ENCODE measurements around the gene ASB4.

The ASB4 gene

DNA sequence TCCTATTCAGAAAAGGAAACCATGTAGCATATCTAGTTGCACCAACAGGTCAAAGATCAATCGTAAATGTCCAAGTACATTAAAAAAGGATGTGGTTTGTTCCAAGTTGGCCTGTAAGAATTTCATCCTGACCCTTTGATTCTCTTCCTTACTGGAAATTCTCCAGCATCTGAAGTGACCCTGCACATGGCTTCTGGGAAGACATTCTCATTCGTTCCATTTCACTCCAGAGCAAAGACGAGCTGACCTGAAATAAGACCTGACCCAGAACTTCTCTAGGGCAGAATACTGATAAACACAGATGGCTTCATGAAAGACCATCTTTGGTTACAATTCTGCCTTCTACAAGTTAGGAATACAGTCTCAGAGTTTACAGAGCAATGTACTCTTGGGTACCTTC is 39.8 kb downstream of the ASB4 start:
- in situ Hi-C loops (cut with MboI; ENCODE audit: low sequenced_read_pairs): no loop called here

- in situ Hi-C loops (cut with MboI; ENCODE audit: low sequenced_read_pairs): no loop called here
Measured at GRCh38 chr7:95526128-95526738, 40.5 kb downstream of the ASB4 start.

- in situ Hi-C loops (cut with MboI; ENCODE audit: low sequenced_read_pairs): no loop called here
Measured at GRCh38 chr7:95527033-95527775, 41.5 kb downstream of the ASB4 start.

GRCh38 chr7:95527776-95528250 is 42.1 kb downstream of the ASB4 start:
- in situ Hi-C loops (cut with MboI; ENCODE audit: low sequenced_read_pairs): no loop called here

- in situ Hi-C loops (cut with MboI; ENCODE audit: low sequenced_read_pairs): no loop called here
Measured at GRCh38 chr7:95529701-95530100, 44.0 kb downstream of the ASB4 start.

DNA sequence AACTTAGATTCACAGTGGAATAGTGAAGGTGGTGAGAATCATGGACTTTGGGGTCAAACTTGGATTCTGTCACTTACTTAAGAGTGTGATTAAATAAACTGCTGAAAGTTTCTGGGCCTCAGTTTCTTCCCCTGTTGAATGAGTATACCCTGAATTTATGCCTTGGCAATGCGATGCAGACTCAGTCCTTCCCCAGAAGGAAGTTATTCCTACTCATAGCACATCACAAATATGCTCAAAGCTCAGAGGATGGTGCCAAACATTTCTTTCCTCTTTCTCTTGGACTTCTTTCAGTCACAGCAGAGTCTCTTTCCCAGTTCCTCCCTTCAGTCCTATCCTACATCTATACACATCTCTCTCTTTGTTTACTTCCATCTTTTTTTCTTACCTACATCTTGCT is 45.1 kb downstream of the ASB4 start:
- in situ Hi-C loops (cut with MboI; ENCODE audit: low sequenced_read_pairs): no loop called here

- in situ Hi-C loops (cut with MboI; ENCODE audit: low sequenced_read_pairs): no loop called here
Measured at GRCh38 chr7:95531605-95532219, 46.0 kb downstream of the ASB4 start.

DNA sequence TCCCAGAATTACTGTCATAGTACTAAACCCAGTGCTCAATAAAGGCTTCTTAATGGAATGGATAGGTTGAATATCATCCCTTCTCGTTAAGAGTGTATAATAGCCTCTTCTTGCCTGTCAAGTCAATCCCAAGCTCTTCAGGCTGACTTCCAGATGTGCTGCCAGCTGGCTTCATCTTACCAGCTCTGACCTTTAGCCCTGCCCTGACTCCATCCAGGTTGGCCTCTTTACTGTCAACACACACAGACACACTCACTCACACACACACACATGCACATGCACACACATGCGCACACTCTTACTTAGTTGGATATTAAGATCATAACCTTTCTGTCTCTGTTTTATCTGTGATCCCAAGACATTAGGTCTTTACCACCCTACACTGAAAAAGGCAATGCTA is 49.1 kb downstream of the ASB4 start:
- in situ Hi-C loops (cut with MboI; ENCODE audit: low sequenced_read_pairs): no loop called here

GRCh38 chr7:95535662-95536061 is 49.9 kb downstream of the ASB4 start:
- in situ Hi-C loops (cut with MboI; ENCODE audit: low sequenced_read_pairs): no loop called here

DNA sequence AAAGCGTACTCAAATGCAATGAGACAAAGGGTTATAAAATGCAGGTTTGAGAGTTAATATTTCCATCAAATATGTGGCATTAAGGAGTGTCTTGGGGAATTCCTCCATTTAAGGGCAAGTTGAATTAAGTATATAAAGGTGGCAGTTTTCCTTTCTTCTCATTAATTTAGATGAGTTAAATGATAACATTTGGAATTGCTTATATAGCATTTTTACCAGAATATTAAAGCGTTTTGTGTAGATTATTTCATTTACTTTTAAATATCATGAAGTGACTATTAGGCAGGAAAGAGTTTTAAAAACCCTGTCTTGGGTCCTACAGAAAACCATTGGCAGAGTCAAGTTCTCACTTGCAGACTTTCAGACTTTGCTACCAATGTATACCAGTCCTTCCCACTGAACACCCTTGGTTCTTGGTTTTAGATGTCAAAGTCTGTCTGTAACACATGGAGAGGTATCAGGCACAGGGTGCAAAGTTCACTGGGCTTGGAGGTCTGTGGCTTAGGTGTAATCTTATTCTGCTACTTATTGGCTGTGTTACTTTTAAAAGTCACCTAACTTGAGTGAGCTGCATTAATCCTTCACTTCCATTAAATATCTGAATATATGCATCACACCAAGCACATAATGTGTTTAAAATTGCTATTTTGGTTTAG is 51.0 kb downstream of the ASB4 start:
- in situ Hi-C loops (cut with MboI; ENCODE audit: low sequenced_read_pairs): no loop called here

- in situ Hi-C loops (cut with MboI; ENCODE audit: low sequenced_read_pairs): no loop called here
Measured at GRCh38 chr7:95537468-95537867, 51.7 kb downstream of the ASB4 start.

GRCh38 chr7:95539426-95539825 is 53.7 kb downstream of the ASB4 start:
- in situ Hi-C loops (cut with MboI; ENCODE audit: low sequenced_read_pairs): no loop called here

GRCh38 chr7:95540366-95540765 is 54.6 kb downstream of the ASB4 start:
- in situ Hi-C loops (cut with MboI; ENCODE audit: low sequenced_read_pairs): no loop called here

GRCh38 chr7:95543312-95543711 is 57.6 kb downstream of the ASB4 start:
- in situ Hi-C loops (cut with MboI; ENCODE audit: low sequenced_read_pairs): no loop called here

GRCh38 chr7:95544171-95544570 is 58.4 kb downstream of the ASB4 start:
- in situ Hi-C loops (cut with MboI; ENCODE audit: low sequenced_read_pairs): no loop called here

GRCh38 chr7:95545007-95545615 is 59.4 kb downstream of the ASB4 start:
- in situ Hi-C loops (cut with MboI; ENCODE audit: low sequenced_read_pairs): no loop called here

DNA sequence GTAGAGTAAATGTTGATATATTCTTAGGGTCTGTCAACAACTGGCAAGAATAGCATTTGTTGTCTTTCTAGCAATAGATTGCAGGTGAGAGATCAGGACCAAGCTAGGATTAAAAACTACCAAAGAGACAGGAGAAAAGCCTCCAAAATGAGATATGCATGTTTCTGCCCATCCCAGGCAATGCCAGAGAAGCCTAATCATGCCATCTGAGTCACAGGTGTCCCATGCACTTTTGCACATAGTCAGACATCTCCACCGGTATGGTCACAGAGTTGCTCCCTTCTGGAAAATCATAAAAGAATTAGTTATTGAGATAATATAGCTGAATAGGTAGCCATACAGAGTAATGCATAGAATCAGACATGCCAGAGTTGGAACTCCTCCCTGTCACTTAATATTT is 59.9 kb downstream of the ASB4 start:
- in situ Hi-C loops (cut with MboI; ENCODE audit: low sequenced_read_pairs): no loop called here

GRCh38 chr7:95546647-95547046 is 60.9 kb downstream of the ASB4 start:
- in situ Hi-C loops (cut with MboI; ENCODE audit: low sequenced_read_pairs): no loop called here

DNA sequence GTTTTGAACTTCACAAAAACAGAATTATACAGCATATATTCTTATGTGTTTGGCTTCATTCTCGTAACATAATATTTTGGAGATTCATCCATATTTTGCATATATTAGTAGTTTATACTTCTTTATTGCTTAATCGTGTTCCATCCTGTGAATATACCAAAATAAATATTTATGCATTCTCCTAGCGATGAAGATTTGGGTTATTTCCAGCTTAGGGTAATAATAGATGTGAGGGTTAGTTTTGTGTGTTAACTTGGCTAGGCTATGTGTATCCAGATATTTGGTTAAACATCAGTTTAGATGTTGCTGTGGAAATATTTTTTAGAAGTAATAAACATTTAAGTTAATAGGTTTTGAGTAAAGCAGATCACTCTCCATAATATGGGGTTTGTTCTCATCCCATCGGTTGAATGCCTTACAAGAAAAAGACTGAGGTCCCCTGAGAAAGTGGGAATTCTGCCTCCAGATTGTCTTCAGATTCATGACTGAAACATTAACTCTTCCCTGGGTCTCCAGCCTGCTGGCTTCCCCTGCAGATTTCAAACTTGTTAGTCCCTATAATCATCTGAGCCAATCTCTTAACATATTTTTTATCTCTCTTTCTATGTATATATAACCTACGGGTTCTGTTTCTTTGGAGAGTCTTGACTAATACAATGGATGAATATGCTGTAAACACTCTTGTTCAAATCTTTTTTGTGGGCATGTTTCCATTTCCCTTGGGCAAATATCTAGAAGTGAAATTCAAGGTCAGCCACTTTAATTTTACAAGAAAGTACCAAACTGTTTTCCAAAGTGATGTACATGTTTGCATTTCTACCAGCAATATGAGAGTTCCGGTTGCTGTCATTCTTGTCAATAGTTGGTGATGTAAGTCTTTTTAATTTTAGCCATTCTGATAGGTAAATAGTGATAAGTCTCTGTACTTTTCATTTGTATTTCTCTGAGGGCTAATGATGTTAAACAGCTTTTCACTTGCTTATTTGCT is 61.9 kb downstream of the ASB4 start:
- in situ Hi-C loops (cut with MboI; ENCODE audit: low sequenced_read_pairs): no loop called here
